NCI-H1930 (cell line): ENCODE measurements around the gene FBXL7.

Experiments
- DNase-seq, 2 experiments: peaks; one replicate each; lab custom pipeline; 2025; lab: John Stamatoyannopoulos, UW

Gene FBXL7

DNA sequence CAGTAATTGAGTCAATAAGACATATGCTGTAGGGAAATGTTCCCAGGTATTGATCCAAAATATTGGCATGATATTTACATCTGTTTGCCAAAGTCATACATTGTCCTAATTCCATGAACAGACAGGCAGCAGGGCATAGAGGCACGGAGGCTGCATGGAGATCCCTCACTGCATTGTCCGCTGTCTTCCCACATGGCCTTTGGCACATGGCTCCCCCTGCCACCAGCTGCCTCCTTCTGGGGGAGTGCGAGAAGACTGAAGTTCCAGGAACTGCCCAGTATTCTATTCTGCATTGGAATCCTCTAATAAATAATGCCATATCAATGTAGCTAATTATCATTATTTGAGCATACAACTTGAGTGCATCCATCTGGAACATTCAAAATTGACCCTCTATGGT, 269.0 kb downstream of the FBXL7 start:
- DNase-seq: no peak

DNA sequence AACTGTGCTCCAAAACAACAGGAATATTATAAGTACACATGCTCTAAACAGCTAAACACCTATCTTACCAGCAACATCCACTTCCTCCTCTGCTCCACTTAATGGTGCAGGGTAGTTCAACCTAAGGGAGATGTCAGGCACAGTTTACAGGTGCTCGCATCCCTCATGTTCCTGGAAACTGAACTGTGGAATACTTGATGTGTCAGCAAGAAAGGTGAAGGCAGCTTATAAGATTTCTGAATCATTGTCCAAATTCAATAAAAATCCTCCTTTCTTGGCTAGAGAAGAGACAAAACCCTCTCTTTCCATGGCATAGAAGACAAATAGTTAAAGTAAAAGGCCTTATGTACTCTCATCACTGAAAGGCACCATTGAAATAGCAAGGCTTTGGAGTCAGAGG, 272.2 kb downstream of the FBXL7 start:
- DNase-seq: no peak

DNA sequence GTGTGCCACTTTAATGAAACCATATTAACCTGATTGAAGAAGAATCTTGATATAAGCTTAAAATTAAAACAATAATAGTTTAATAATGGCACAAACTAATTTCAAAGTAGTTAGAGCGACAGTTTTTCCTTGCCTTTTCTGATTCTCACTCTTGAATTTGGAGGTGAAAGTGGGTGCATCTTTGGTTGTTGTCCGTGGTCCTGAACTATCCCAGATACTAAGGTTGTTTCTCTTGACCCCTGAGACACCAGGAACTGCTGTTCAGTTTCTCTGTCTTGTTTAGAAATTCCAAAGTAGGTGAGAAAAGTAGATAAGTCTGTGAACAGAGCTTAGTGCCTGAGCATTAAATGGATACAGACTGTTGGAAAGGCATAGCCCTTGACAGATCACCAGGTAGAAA, 274.7 kb downstream of the FBXL7 start:
- DNase-seq: no peak

DNA sequence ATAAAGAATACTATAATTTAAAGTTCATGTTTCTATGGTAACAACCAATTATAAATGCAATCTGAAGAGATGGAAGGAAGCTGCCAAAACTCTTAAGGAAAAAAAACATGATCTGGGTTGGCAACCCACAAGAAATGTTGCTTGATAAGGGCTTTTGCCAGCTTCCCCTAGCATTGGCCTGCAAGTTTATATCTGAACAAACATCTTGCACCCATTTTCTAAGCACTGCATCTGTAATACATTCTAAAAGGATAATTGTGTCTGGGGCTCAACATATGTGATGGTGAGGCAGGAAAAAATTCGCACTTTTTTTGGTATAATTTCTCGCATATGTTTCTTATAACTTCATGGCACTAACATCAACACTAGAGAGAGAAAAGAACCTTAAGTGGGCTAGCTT, 276.4 kb downstream of the FBXL7 start:
- no peak for DNase-seq

DNA sequence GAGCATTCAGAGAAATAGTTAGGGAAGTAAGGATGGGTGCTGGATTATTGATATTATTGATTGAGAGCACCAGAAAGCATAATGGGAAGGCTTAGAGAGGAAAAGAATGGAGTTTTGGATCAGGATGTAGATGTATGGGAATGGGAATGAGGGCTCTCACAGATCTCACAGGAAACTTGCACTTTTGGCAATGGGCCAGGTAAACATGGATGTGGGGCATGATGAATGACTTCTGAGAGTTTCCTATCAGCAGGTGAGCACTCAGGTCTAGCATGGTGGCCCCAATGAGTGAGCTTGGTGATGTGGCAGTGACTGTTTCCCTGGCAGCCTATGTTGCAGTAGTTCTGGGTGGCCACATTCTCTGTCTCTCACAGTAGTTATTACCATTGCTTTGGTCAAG, 283.8 kb downstream of the FBXL7 start:
- DNase-seq: no peak

DNA sequence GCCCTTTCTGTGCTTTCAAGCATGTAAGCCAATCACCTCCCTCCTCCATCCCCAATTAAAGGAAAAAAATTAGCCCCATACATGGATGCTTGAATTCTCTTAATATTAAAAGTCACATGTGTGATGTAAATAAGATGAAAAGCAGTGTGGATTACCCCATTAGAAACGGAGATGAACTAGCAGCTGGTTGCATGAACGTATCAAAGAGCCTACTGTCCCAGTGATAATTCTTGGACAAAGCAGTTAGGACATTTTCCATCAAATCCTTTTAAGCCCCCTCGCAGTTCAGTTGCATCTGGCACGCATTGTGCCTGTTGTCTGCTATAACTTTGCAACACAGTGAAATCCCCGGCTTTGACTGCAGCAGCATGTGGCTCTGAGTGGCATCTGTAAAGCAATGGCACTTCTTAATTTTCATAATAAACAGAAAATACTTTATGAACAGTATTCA, 285.6 kb downstream of the FBXL7 start:
- DNase-seq: no peak

DNA sequence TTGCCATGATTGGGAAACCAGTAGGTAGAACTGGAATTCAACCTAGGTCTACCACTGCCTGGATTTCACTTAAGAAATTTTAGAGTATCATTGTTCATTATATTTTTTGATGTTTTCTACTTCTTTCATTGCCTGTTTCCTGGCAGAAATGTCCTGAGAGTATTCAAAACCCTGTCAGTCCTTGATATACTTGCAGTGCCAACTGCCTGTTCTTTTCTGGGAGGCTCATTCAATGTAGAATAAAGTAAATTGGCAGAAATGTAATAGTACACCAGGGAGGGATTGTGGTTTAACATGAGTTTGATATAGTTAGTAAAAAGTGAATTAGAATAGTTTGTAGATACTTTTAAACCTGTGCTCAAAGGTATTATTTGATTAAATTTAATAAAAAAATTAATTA, 286.3 kb downstream of the FBXL7 start:
- no peak for DNase-seq

DNA sequence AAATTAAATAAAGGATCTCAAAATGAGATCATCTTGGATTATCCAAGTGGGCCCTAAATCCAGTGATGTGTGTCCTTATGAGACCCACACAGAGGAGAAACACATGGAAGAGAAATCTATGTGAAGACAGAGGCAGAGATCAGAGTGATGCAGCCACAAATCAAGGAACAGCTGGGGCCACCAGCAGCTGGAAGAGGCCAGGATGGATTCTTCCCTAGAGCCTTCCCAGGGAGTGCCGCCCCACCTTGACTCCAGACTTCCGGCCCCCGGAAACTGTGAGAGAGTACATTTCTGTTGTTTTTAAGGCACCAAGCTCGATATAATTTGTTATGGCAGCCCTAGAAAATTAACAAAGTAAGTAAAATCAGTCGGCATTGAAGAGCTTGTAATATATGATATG, 286.9 kb downstream of the FBXL7 start:
- DNase-seq: no peak

DNA sequence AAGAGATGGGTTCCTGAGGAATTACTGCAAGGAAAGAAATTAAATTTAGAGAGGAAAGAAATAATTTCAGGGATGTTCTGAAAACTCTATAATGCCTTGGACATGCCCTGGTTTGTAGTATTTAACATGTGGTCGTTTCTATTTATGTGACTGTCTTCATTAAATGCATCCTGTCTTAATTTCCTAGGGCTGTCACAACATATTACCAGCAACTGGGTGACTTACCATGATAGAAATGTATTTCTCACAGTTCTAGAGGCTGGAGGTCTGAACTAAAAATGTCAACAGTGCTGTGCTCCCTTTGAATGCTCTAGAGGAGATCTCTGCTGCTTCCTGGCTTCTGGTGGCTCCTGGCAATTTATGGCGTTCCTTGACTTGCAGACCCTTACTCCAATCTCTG, 287.7 kb downstream of the FBXL7 start:
- DNase-seq: no peak

DNA sequence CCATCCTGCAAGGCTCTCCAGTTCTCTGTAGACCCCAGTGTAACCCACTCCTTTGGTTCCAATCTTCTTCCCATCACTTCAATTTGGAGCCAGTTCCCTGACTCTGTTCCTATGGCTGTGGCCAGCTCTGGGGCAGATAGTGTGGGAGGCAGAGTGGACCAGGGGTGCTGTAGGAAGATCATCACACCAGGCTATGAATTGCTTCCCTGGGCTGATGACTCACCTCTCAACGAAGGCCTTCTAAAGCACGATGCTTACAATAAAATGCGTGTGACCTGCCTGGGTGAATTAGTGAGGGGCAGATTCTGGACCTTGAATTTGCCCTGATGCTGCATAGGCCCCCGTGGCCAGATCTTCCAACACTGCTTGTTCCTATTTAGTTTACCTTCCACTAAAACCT, 289.7 kb downstream of the FBXL7 start:
- DNase-seq: no peak

DNA sequence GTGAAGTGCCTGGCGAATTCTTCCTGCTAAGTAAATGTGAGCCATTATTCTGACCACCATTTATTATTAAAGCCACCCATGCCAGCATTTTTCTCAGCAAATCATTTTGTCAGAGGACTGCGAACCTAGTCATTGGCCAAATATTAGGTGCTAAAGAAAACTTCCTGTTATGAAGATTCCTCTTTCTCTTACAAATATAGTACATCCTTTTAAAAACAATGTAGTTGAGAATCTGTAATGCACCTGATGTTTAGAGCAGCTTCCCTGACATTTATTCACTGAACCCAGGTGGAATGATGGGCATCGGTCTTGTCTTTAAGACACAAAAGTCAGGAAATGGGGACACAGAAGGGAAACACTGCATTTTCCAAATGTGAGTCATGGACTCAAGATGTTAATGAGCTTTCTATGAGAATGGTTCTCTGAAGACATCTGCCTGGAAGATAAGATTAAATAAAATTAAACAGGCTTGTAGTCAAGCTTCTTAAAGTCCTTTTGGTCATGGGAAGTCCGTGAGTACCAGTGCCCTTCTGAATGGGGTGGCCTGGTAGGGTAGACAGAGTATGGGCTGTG, 290.6 kb downstream of the FBXL7 start:
- DNase-seq: no peak

DNA sequence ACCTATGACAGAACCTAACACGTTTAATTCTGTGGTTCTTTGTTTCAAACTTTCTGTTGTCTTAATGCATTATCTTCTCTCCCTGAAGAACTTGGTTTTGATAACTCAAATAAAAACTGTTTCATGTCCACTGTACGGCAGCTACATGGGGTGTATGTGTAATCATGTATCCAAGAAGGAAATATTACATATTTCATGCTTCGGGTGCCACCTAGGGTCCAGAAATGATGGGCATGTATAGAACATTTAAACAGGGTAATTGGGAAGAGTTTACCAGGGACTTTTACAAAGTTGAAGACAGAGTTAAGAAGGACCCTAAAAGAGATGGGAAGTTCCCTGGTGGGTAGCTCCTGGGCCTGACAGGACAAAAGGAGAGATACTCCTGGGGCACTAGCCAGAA, 291.3 kb downstream of the FBXL7 start:
- no peak for DNase-seq

DNA sequence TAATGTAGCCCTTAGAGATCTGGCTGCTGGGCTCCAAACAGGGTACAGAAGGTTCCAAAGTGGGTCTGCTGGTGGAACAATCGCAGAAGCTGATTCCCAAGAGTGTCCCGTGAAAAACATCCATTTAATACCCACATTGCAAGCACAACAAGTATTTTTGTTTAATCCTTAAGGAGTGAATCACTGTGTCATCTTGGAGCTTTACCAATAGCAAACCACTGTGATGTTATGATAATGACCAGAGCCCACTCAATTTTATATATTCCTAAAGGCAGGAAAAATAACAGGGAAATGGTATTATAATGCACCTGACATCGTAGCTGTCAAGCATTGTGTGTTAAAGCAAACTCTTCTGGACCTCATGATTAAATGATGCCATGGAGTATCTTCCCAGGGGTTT, 291.9 kb downstream of the FBXL7 start:
- DNase-seq: no peak

DNA sequence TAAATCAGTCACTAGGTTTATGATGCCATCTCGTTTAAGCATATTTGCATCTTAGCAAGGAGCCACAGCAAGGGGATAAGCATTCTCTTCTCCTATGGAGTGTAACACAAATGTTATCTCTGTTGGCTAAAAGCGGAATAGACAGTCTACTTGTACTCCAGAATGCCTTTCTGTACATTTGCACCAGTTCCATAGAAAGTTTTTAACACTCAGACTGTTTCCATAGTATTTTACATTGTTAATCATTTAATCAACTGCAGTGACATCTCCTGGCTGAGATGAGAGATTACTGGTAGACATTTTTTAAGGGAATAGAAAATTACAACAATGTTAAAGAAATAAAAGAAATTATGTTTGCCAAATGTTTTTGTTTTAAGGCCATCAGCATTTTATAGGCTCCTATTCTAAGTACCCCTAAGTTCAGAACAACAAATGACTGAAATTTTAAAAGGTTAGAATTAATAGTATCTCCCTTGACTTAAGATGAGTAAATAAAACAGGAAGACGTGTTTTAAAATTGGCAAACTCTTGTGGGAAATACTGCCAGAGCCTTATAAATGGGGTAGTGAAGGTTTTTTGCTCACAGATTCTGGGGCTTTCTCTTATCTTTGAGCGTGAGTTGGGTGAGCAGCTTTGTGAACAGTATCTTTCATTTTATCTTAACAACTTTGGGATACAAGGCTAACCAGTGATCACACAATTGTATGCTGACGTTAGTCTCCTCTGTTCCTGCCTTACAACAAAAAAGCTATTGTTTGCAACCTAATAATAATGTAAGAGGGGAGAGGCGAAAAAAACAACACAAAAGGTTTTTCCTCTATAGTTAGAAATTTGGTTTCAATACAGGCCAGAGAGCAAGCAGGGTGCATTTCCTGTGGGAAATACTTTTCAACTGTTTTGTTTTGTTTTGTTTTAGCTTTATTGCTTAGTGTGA, 294.3 kb downstream of the FBXL7 start:
- DNase-seq: no peak

DNA sequence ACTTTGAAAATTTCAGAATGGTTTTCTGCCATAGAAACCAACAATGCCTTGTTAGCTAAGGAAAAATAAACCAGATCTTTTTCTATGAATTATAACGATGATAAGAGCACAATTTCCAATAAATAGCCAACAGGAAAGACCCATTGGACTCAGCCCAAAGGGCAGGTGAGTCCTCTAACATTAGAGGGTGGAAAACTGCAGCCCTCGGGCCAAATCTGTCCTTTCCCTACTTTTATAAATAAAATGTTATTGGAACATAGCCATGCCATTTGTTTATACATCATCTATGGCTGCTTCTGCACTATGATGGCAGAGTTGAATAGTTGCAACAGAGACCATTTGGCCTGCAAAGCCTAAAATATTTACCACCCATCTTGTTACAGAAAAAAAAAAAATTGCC, 296.1 kb downstream of the FBXL7 start:
- DNase-seq: no peak

DNA sequence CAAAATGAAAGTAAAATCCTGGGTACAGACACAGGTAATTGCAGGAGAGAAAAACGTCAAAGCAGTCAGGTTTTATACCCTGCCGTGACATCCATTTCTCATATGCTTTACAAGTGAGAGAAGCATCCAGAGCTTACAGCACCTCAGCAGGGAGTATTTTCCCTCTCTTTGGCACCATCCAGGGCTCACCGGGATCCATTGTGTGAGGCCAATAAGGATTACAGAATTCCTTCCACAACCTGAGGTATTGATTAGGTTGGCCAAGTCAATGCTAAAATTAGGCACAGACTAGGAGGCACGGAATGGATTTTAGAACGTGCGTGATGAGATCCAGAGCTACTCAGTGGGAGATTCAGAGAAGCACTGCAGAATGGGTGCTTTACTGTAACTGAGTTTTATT, 296.6 kb downstream of the FBXL7 start:
- no peak for DNase-seq

DNA sequence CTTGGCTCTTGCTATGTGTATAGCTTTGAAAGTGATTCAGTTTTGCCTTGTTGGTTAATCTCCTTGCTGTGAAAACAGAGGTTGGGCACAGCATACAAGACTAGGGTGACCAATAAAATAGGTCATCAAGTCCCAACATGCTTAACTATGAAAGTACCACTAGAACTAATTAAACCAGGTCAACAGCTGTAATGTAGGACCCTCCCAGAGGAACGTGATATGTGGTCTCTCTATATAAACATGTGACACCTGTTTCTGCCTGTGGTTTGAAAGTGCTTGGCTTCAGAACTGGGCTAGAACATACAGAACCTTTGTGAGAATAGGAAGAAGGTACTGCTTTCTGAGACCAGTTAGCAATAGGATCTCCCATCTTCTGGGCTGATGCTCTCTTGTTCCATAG, 297.1 kb downstream of the FBXL7 start:
- no peak for DNase-seq

DNA sequence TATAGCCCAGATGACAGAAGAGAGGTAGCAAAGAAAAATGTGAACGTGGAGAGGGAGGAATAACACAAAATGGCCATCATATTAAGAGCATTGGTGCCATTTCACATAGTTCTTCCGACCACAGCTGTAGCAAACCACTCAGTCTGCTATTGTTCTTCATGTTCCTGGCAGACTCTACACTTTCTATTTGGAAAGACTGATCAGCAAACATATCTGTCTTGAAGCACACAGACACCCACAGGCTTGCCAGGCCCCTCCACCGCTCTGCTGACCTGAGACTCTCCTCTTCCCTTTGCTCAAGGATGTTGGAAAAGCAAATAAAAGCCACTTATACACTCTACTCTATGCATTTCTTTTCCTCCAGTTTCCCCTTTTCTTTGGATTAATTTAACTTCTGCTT, 298.0 kb downstream of the FBXL7 start:
- DNase-seq: no peak

DNA sequence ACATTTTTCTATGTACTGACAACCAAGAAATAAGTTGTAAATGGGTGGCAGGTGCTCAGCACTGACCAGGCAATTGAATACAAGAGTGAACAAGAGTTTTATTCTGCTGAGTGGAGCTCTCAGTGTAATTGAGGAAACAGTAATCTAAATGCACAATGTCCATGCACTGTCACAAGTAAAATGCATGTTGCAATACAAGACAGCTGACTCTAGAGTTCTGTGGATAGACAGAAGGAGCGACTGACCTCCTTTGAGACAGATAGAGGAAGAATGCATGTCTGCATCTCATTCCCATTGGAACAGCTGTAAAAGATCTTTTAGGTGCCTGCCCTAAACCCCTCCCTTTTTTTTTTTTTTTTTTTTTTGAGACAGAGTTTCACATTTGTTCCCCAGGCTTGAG, 299.0 kb downstream of the FBXL7 start:
- DNase-seq: no peak

DNA sequence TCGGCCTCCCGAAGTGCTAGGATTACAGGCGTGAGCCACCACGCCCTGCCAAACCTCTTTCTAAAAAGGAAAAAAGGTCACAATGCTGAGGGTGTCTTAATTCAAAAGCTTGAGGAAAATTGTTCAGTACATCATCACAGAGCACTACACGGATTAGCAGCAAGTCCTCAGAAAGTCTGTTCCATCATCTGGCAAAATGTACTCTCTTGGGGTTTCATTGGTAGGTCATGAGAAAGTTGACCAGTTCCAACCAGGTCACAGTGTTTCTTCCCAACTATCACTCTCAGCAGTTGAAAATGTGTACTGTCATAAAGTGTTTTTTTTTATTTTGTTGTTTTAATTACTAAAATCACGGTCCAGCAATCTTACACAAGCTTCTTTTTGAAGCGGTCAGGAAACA, 299.6 kb downstream of the FBXL7 start:
- no peak for DNase-seq

DNA sequence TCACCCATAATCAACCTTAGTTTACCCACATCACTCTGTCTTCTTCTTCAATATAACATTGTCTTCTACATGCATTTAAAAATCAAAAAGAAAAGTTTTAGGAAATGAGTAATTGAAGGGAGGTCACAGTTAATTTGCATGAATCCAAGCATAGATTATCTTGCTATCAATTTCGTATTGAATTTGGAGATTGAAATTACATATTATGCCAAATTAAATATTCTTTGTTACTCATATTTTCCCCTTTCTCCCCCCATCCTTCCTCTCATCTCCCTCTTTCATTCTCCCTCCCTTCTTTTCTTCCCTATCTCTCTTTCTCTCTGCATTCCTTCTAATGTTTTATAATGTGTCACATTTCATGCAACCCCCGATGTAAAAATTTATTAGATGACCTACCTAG, 303.3 kb downstream of the FBXL7 start:
- DNase-seq: no peak

DNA sequence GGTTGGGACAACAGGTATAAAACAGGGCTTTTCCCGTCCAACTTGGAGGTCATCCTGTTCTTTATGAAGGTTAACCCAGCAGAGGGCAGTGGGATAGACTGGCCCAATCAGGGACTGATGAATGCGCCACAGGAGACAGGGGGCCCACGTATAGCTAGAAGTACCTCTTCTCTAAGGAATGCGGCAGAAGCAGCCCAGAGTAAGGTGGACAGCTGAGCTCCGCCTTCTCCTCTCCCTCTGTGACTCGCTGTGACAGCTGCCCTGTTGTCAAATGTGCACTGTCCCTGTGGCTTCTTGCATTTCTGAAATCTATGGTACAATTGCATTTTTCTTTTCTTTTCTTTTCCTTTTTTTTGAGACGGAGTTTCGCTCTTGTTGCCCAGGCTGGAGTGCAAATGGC, 306.6 kb downstream of the FBXL7 start:
- DNase-seq: no peak

DNA sequence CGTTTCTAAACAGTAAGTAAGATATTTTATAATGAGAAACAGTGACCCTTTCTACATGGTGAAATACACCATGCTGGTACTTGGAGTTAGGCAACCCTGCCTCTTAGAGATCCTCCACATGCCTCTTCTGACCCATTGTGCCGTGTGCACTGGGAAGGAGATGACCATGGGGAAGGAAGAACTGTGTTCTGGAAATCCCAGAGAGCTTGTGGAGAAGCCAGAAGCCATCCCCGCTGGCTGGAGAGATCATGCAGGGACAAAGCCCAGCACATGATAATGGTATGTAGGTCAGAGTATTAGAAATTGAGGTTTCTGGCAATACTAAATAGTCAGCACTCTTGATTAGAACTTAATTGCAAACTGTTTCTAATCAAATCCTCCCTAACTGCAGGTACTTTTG, 307.3 kb downstream of the FBXL7 start:
- DNase-seq: no peak

DNA sequence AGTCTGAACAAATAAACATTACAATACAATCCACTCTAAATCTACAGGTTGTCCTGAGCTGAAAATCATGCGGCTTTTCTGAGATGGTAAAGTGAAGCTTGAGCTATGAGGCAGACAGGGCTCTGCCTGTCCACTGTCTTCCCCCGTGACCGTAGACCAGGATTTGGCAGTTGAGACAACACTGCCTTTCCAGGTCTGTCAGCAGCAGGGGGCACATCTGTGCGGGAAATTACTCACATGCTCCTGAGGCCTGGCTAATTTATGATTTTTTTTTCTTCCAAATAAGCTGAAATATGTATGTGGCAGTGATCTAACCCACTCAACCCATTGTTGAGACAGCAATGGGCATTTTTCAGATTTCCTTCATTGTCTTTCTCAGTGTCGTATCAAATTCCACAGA, 307.9 kb downstream of the FBXL7 start:
- no peak for DNase-seq
